OCI-LY3 (cell line): ENCODE measurements around the gene SPTAN1.
"Not testable (repeated sequence)": the region's sequence is repeated elsewhere in the genome, so short reads cannot be mapped to it uniquely, and the experiment has no call there.

Source experiments
- EZH2phosphoT487 ChIP-seq: fragments of 200-600 bp; shearing (Covaris generic); IDR thresholded peaks from 2 replicates; pipeline ENCODE4 v1.6.1; 2018; ENCODE audit warnings: antibody characterized with exemption, mixed run types, low read depth
- TF ChIP-seq, protein P1 (sequence below): fragments of 200-600, 300-600 bp; sonication (generic); IDR thresholded peaks from 2 replicates; pipeline ENCODE4 v1.5.1; 2014; ENCODE audit warnings: antibody characterized with exemption, low read length, low read depth

DNA sequence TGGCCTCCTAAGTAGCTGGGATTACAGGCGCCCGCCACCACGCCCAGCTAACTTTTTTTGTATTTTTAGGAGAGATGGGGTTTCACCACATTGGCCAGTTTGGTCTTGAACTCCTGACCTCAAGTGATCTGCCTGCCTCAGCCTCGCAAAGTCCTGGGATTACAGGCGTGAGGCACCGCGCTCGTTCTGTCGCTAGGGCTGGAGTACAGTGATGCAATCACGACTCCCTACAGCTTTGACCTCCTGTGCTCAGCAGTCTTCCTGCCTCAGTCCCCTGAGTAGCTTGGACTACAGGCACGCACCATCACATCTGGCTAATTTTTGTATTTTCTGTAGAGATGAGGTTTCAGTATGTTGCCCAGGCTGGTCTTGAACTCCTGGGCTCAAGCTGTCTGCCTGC, 34.5 kb downstream of the SPTAN1 start:
- TF ChIP-seq, protein P1, sequence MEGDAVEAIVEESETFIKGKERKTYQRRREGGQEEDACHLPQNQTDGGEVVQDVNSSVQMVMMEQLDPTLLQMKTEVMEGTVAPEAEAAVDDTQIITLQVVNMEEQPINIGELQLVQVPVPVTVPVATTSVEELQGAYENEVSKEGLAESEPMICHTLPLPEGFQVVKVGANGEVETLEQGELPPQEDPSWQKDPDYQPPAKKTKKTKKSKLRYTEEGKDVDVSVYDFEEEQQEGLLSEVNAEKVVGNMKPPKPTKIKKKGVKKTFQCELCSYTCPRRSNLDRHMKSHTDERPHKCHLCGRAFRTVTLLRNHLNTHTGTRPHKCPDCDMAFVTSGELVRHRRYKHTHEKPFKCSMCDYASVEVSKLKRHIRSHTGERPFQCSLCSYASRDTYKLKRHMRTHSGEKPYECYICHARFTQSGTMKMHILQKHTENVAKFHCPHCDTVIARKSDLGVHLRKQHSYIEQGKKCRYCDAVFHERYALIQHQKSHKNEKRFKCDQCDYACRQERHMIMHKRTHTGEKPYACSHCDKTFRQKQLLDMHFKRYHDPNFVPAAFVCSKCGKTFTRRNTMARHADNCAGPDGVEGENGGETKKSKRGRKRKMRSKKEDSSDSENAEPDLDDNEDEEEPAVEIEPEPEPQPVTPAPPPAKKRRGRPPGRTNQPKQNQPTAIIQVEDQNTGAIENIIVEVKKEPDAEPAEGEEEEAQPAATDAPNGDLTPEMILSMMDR, result not testable (repeated sequence)
- TF ChIP-seq EZH2phosphoT487, result not testable (repeated sequence)
